Astrocyte of the spinal cord (primary cell): Measurements from ENCODE around the gene VIPR2.

Experiments used
- DNase-seq: peaks from one replicate; pipeline ENCODE4 v3.0.0; 2011; ENCODE audit warnings: low read depth, low spot score
- H3K4me3 ChIP-seq: 2 replicates; pipeline ENCODE4 v1.5.1; 2011; ENCODE audit warnings: low read depth, mild to moderate bottlenecking, low read length, moderate library complexity
- CTCF ChIP-seq: IDR thresholded peaks from 2 replicates; pipeline ENCODE4 v1.5.1; 2012; ENCODE audit warnings: low read depth, mild to moderate bottlenecking, low read length, inconsistent platforms
- in situ Hi-C: cut with HindIII; loops from 2 replicates; pipeline ENCODE4 v1.10.0; 2017; ENCODE audit warnings: low sequenced_read_pairs

VIPR2 gene

GRCh38 chr7:159152816-159153215 is 8.1 kb upstream of the VIPR2 start:
- H3K4me3 ChIP-seq, result no peak overlapping the region
- in situ Hi-C loops, result no loop called here
- no peak for TF ChIP-seq CTCF
- DNase-seq, result no peak

- in situ Hi-C loops, result no loop called here
- no peak for DNase-seq
- no peak for TF ChIP-seq CTCF
- H3K4me3 ChIP-seq, result no peak overlapping the region
These were observed 6.6 kb upstream of the VIPR2 start for GRCh38 chr7:159151231-159151630.

- DNase-seq, result no peak
- in situ Hi-C loops, result no loop called here
- no peak overlapping the region for H3K4me3 ChIP-seq
- no peak for TF ChIP-seq CTCF
These were observed 4.8 kb upstream of the VIPR2 start for GRCh38 chr7:159149488-159149887.

- in situ Hi-C loops, result no loop called here
- no peak for DNase-seq
- TF ChIP-seq CTCF, result no peak
- H3K4me3 ChIP-seq, result no peak overlapping the region
These were observed 4.0 kb upstream of the VIPR2 start for GRCh38 chr7:159148430-159149395.

- no peak for DNase-seq
- in situ Hi-C loops, result no loop called here
- TF ChIP-seq CTCF, result no peak
- no peak overlapping the region for H3K4me3 ChIP-seq
These were observed 3.0 kb upstream of the VIPR2 start for GRCh38 chr7:159147687-159148086.

- no peak for DNase-seq
- in situ Hi-C loops, result no loop called here
- no peak for TF ChIP-seq CTCF
- no peak overlapping the region for H3K4me3 ChIP-seq
These were observed 2.6 kb upstream of the VIPR2 start for GRCh38 chr7:159147246-159147645.
